HG03135 (cell line): ENCODE data around the gene C1QL4.

Experiments used
- ATAC-seq: cut with Tn5 transposase; IDR thresholded peaks from one replicate; pipeline ENCODE4 v1.9.1; 2021; ENCODE audit warnings: mild to moderate bottlenecking, moderate library complexity; ENCODE audit not compliant: unreplicated experiment

Gene C1QL4

GRCh38 chr12:49305762-49306510 is 31.1 kb downstream of the C1QL4 start:
- no peak for ATAC-seq

DNA sequence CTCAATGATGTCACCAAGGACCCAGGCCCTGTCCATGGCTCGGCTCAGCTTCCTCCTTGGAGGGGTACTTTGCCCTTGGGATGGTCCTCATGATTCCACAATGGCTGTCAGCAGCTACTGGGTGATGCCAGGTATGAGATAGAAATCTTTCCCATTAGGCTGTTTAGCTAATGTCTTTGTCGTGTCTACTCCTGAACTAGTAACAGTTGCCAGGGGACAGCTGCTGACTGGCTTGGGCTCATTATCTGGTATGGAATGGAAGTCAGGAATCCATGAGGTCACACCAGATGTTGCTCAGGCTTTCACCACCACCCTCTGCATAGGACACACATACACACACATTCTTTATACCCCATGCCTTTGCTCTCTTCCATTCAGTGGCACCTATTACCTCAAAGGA is 32.8 kb downstream of the C1QL4 start:
- no peak for ATAC-seq

DNA sequence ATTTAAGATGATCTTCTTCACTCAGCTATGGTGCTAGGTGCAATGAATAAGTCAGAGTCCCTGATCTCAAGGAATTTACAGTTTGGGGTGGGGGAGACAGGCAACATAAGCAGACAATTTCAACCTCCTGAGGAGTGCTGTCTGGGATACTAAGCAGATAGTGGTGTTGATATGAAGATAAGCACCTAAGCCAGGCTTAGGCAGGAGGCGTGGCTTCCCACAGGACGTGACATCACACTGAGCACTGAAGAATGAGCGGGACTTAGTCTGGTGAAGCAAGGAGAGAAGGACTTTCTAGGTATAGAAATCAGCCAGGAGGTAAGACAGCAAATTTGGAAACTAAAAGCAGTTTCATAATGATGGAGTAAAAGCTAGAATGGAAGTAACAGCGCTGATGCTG is 35.2 kb downstream of the C1QL4 start:
- no peak for ATAC-seq

- ATAC-seq = no peak
Observed at GRCh38 chr12:49298160-49298559, 38.8 kb downstream of the C1QL4 start.

DNA sequence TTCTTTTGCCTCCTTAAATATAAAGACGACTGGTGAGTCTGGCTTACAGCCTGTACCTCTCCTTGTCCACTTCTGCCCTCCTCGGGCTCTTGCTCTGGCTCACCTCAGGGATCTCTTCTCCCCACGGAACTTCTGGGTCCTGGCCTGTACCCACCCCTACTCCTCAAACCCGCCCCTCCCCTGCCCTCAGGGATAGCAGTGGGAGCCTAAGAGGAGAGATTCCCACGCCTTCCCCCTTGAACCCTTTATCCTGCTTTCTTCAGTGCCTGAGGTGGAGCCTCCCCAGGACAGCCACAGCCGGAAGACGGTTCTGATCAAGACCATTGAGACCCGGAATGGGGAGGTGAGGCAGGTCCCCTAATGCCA is 39.3 kb downstream of the C1QL4 start:
- ATAC-seq = no peak

DNA sequence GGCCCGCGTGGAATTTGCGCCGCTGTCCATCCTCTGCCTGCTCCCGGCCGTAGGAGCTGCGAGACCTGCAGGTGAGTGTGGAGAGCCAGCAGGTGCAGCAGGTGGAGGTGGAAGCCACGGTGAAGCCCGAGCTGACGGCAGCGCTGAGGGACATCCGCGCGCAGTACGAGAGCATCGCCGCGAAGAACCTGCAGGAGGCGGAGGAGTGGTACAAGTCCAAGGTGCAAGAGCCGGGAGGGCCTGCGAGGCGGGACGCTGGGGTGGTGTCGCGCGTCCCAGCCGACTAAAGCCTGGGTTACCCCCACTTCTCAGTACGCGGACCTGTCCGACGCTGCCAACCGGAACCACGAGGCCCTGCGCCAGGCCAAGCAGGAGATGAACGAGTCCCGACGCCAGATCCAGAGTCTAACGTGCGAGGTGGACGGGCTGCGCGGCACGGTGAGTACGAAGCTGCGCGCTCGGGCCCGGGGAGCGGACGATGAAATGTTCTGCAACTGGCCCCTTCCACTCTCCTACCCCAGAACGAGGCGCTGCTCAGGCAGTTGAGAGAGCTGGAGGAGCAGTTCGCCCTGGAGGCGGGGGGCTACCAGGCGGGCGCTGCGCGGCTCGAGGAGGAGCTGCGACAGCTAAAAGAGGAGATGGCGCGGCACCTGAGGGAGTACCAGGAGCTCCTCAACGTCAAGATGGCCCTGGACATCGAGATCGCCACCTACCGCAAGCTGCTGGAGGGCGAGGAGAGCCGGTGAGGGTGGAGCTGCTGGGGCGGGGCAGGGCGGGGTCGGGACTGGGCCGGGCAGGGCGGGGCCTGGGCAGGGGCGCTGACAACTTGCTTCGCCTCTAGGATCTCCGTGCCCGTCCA is 39.9 kb downstream of the C1QL4 start:
- no peak for ATAC-seq

DNA sequence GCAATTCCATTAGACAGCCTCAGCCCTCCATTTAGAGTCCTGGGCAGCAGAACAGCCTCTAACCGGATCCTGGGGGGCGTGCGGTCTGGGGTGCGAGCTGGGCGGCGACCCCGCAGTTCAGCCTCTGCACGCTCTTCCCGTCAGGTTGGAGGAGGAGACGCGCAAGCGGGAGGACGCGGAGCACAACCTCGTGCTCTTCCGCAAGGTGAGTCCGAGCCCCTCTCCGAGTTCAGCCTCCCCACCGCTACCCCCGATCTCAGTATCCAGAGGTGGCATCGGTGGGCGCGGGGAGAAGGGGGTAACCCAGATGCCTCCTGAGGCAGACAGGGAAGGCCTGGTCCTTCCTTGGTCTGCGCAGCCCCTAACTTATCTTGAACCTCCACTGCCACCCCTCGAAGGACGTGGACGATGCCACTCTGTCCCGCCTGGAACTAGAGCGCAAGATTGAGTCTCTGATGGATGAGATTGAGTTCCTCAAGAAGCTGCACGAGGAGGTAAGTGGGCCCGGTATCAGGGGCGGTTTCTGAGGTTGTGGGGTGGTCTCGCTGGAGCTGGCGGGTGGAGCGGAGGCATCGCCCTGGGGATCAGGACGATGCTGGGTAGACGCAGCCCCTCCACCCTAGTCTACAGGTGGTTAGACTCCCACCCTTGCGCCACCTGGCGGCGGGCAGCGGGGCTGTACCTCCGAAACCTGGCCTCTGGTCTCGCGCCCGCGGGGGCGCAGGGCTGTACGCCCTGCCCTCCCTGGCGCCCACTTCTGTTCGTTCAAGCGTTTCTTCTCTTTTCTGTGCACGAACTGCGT is 40.8 kb downstream of the C1QL4 start:
- ATAC-seq = no peak

- ATAC-seq = no peak
Observed at GRCh38 chr12:49295082-49295936, 41.7 kb downstream of the C1QL4 start, which contains the start of gene PRPH. PRPH (plus strand) TSS chr12:49295147; CDS start chr12:49295201, 54 bp downstream.

GRCh38 chr12:49294804-49295081 is 42.2 kb downstream of the C1QL4 start:
- no peak for ATAC-seq

DNA sequence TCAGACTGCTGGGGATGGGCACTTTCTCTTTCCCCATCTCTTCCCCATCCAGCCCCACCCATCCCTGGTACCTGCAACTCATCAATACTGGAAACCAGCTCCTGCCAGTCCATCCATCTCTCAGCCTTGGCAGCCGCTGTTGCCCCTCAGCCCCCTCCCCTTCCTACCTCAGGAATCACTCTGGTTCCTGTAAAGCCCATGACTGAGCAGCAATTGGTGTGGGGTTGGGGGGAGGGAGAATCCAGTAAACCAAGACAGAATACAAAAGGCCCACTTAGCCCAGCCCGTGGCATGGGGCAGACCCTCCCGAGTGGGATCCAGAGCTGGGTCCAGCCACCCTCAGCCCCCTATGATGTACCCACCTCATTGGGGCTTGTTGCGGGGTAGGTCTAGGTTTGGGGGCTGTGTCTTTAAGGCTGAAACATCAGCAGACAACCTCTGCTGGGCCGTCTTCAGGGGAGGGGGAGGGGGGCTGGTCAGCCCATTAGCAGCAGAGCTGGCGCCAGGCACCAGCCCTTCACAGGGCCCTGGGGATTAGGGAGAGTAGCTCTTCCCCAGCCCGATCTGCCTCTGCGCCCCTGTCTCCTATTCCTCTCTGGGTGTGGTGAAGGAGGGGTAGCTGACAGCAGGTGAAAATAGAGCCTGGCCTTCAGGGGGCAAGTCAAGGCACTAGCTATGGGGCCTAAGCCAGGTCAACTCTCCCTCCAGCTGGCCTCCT is 42.7 kb downstream of the C1QL4 start:
- no peak for ATAC-seq

DNA sequence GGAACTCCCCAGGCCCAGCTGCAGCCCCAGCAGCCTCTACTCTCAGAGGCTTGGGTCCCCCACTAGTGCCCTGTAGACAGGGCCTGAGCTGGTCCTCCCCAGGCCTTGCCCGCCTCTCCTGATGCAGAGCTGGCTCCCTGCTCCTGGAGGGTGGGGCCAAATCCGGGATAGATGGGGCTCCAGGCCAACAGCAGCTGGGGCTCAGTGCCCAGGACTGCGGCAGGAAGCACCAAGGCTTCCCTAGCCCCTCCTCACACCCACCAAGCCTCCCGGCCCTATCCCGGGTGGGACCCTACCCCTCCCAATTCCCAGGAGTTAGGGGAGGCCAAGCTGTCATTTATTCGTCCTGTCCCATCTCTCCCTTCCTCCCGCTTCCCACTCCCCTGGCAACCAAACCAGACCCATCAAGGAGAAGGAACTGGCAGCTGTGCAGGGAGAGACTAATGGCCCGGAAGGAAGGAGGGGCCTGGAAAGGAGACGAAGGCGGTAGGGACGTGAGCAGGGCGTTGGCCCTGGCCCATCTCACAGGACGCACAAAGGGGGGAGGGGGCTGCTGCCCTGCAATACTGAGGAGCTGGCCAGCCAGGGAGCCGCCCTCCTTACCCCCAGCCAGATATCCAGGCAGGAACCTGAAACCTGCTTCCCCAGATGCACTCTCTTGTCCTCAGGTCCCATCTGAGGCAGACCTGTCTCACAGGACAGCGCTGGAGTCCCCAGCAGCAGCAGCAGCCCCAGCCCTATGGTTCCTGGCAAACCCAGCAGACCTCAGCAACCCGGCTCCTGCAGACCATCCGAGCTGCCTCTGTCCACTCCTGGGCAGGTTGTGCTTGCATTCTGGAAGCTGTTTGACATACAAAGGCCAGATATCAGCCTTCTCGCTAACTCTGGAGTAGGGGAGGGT is 43.7 kb downstream of the C1QL4 start:
- no peak for ATAC-seq

DNA sequence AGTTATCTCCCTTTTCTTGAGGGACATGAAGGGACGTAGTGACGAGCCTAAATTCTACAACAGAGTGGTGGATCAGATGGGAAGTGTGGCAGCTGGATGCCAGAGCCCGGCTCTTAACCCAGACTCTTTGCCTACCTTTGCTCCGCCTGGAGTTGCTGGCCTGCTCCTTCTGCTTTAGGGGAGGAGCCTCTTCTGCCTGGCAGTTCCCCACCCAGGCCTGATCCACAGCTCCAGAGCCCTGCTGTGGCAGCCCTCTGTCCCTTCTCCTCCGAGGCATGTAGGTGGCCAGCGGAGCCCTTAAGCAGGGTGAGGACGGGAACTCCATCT is 44.3 kb downstream of the C1QL4 start:
- no peak for ATAC-seq

GRCh38 chr12:49288922-49289555 is 47.9 kb downstream of the C1QL4 start:
- no peak for ATAC-seq

GRCh38 chr12:49288412-49288853 is 48.6 kb downstream of the C1QL4 start:
- no peak for ATAC-seq

- no peak for ATAC-seq
Observed at GRCh38 chr12:49287876-49288275, 49.1 kb downstream of the C1QL4 start.

DNA sequence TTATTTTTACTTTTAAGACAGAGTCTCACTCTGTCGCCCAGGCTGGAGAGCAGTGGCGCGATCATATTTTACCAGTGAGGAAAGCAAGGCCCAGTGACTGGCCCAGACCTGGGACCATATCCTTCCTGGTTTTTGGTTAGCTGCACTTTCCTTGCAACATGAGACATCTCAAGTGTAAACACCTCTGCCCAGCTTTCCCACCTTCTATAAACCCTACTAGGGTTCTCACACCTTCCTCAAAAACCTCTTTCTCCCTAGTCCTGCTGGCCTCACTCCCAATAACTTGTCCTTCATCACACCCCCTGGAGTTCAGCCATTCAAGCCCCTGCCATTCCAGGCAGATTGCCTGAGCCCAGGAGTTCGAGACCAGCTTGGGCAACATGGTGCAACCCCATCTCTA is 52.3 kb downstream of the C1QL4 start:
- ATAC-seq = no peak

- no peak for ATAC-seq
Observed at GRCh38 chr12:49283541-49284429, 53.2 kb downstream of the C1QL4 start.
